ENCODE data around the gene PTPN3. TPM values are rescaled to one million over a fixed set of nuclear protein-coding genes. Genes with fewer than 3 reads are reported as not detected.

PTPN3 gene
- total and polyA plus RNA-seq, 4 donors, result 6.3 to 30.3 (median 23.5) TPM

DNA sequence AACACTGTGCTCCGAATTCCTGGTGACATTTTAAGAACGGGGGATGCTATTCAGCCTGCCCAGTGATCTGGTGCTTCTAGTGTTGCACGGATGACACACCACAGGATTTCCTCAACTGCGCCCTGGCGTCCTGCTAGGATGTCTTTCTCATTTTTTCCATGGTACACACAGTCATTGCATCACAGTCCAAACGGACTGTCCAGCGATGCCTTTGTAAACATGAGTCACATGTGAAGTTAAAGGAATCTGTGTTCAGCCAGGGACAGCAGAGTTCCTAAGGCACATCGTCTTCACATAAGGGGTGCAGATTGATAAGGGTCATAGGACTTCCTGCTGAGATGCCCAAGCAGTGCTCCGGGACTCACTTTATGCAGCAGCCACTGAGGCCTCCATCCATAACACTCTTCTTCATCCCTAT lies 9.3 kb upstream of the PTPN3 start (continued):
- TF ChIP-seq, protein P1, sequence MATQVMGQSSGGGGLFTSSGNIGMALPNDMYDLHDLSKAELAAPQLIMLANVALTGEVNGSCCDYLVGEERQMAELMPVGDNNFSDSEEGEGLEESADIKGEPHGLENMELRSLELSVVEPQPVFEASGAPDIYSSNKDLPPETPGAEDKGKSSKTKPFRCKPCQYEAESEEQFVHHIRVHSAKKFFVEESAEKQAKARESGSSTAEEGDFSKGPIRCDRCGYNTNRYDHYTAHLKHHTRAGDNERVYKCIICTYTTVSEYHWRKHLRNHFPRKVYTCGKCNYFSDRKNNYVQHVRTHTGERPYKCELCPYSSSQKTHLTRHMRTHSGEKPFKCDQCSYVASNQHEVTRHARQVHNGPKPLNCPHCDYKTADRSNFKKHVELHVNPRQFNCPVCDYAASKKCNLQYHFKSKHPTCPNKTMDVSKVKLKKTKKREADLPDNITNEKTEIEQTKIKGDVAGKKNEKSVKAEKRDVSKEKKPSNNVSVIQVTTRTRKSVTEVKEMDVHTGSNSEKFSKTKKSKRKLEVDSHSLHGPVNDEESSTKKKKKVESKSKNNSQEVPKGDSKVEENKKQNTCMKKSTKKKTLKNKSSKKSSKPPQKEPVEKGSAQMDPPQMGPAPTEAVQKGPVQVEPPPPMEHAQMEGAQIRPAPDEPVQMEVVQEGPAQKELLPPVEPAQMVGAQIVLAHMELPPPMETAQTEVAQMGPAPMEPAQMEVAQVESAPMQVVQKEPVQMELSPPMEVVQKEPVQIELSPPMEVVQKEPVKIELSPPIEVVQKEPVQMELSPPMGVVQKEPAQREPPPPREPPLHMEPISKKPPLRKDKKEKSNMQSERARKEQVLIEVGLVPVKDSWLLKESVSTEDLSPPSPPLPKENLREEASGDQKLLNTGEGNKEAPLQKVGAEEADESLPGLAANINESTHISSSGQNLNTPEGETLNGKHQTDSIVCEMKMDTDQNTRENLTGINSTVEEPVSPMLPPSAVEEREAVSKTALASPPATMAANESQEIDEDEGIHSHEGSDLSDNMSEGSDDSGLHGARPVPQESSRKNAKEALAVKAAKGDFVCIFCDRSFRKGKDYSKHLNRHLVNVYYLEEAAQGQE (IDR thresholded peaks at IDR 0.05), result peak; percentile 87
- TF ChIP-seq YY1 (IDR thresholded peaks at IDR 0.05) (peak; percentile 78), RAD21 (IDR thresholded peaks at IDR 0.05) (peak; percentile 34 to 56), EGR1 (IDR thresholded peaks at IDR 0.05; ENCODE audit: low read depth in 2 of 2) (peak; percentile 93 to 99), TAF1 (conservative IDR thresholded peaks at IDR 0.05) (peak; percentile 33), JUND (IDR thresholded peaks at IDR 0.05) (peak; percentile 100)
- TF ChIP-seq, protein P2, sequence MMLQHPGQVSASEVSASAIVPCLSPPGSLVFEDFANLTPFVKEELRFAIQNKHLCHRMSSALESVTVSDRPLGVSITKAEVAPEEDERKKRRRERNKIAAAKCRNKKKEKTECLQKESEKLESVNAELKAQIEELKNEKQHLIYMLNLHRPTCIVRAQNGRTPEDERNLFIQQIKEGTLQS (IDR thresholded peaks at IDR 0.05), result peak; percentile 99

DNA sequence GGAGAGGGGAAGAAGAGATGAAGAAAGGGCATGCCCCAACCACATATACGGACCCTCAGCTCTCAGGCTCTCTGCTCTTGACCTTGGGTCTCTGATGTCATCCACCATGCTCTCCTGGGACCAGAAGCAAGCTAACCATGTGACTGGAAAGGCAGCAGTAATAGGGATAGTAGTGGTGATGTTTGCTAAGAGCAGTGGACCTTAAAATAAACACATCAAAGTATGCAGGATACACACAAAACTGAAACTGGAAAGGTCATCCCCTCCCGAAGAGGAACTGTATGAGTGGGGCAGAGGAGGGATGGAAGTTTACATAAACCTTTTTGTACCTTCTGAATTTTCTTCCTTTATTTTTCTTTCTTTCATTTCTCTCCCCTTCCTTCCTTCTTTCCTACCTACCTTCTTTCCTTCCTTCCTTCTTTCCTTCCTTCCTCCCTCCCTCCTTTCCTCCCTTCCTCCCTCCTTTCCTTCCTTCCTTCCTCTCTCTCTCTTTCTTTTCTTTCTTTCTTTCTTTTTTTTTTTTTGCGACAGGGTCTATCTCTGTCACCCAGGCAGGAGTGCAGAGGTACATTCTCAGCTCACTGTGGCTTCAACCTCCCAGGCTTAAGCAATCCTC lies 8.1 kb upstream of the PTPN3 start:
- no peaks in the 10 kb centered on the region for H3K9me3 ChIP-seq (ENCODE audit: control insufficient read depth in 4 of 4, low read length in 3 of 4)
- H3K9ac ChIP-seq (ENCODE audit: low read depth in 1 of 2, low read length in 2 of 2), result peak overlapping the region in 1 of 2 donors; percentile 72
- peak overlapping the region; percentile 54 to 81 for H3K27ac ChIP-seq (ENCODE audit: low read depth in 1 of 2, low read length in 2 of 2)
- 36% methylated on average over 3 of the region's 3 CpGs for WGBS
- no peak for DNase-seq (ENCODE audit: low spot score)
- no peaks in the 10 kb centered on the region for H3K36me3 ChIP-seq (ENCODE audit: control insufficient read depth in 4 of 4, insufficient read depth in 3 of 4, low read depth in 1 of 4, low read length in 3 of 4)
- H3K27me3 ChIP-seq (ENCODE audit: control insufficient read depth in 4 of 4, insufficient read depth in 4 of 4, low read length in 3 of 4), result no peaks in the 10 kb centered on the region
- peaks cover 0 to 8% (median 1%) of the 10 kb centered on the region in 4 donors for H3K4me1 ChIP-seq (ENCODE audit: control insufficient read depth in 4 of 4, insufficient read depth in 4 of 4, low read length in 3 of 4)
- H3K4me3 ChIP-seq (ENCODE audit: low read depth in 1 of 3, low read length in 3 of 3), result no peak overlapping the region
- TF ChIP-seq FOXA1 (IDR thresholded peaks at IDR 0.05) (peak; percentile 89), TAF1 (conservative IDR thresholded peaks at IDR 0.05) (no peak), YY1 (IDR thresholded peaks at IDR 0.05) (peak; percentile 74), SP1 (IDR thresholded peaks at IDR 0.05) (peak; percentile 88), RXRA (IDR thresholded peaks at IDR 0.05) (peak; percentile 74 to 93), HNF4A (conservative IDR thresholded peaks at IDR 0.05) (peak; percentile 69 to 86), EGR1 (IDR thresholded peaks at IDR 0.05; ENCODE audit: low read depth in 2 of 2) (peak in 1 of 2 donors; percentile 82), FOXA2 (IDR thresholded peaks at IDR 0.05) (peak; percentile 94), GABPA (IDR thresholded peaks at IDR 0.05 in 1 of 2, conservative IDR thresholded peaks at IDR 0.05 in 1 of 2) (no peak), HNF4G (IDR thresholded peaks at IDR 0.05) (no peak), RAD21 (IDR thresholded peaks at IDR 0.05) (peak; percentile 31 to 38), JUND (IDR thresholded peaks at IDR 0.05) (peak; percentile 59 to 94), NR2F2 (IDR thresholded peaks at IDR 0.05) (no peak)
- TF ChIP-seq, protein P3, sequence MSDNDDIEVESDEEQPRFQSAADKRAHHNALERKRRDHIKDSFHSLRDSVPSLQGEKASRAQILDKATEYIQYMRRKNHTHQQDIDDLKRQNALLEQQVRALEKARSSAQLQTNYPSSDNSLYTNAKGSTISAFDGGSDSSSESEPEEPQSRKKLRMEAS (IDR thresholded peaks at IDR 0.05), result peak; percentile 94
- TF ChIP-seq, protein P2 (IDR thresholded peaks at IDR 0.05), result peak; percentile 58
- TF ChIP-seq, protein P1 (IDR thresholded peaks at IDR 0.05), result peak; percentile 74
- TF ChIP-seq, protein P4, sequence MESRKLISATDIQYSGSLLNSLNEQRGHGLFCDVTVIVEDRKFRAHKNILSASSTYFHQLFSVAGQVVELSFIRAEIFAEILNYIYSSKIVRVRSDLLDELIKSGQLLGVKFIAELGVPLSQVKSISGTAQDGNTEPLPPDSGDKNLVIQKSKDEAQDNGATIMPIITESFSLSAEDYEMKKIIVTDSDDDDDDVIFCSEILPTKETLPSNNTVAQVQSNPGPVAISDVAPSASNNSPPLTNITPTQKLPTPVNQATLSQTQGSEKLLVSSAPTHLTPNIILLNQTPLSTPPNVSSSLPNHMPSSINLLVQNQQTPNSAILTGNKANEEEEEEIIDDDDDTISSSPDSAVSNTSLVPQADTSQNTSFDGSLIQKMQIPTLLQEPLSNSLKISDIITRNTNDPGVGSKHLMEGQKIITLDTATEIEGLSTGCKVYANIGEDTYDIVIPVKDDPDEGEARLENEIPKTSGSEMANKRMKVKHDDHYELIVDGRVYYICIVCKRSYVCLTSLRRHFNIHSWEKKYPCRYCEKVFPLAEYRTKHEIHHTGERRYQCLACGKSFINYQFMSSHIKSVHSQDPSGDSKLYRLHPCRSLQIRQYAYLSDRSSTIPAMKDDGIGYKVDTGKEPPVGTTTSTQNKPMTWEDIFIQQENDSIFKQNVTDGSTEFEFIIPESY (IDR thresholded peaks at IDR 0.05), result peak; percentile 74
- TF ChIP-seq, protein P5, sequence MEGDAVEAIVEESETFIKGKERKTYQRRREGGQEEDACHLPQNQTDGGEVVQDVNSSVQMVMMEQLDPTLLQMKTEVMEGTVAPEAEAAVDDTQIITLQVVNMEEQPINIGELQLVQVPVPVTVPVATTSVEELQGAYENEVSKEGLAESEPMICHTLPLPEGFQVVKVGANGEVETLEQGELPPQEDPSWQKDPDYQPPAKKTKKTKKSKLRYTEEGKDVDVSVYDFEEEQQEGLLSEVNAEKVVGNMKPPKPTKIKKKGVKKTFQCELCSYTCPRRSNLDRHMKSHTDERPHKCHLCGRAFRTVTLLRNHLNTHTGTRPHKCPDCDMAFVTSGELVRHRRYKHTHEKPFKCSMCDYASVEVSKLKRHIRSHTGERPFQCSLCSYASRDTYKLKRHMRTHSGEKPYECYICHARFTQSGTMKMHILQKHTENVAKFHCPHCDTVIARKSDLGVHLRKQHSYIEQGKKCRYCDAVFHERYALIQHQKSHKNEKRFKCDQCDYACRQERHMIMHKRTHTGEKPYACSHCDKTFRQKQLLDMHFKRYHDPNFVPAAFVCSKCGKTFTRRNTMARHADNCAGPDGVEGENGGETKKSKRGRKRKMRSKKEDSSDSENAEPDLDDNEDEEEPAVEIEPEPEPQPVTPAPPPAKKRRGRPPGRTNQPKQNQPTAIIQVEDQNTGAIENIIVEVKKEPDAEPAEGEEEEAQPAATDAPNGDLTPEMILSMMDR (IDR thresholded peaks at IDR 0.05; ENCODE audit: low read depth, low read length, missing input control), result no peak
